GM18511 (cell line): Measurements from ENCODE around the gene DEPDC4.

ENCODE experiments used
- ATAC-seq: cut with Tn5 transposase; IDR thresholded peaks from one replicate; pipeline ENCODE4 v1.9.1; 2021; ENCODE audit warnings: mild to moderate bottlenecking, moderate library complexity; ENCODE audit not compliant: unreplicated experiment

DEPDC4 gene

GRCh38 chr12:100215209-100215608 is 51.7 kb downstream of the DEPDC4 start:
- no peak for ATAC-seq

GRCh38 chr12:100214518-100214917 is 52.4 kb downstream of the DEPDC4 start:
- no peak for ATAC-seq

- no peak for ATAC-seq
Measured at GRCh38 chr12:100213016-100213891, 53.6 kb downstream of the DEPDC4 start.

- no peak for ATAC-seq
Measured at GRCh38 chr12:100211698-100212097, 55.2 kb downstream of the DEPDC4 start.

GRCh38 chr12:100208834-100209233 is 58.0 kb downstream of the DEPDC4 start:
- ATAC-seq = no peak

- ATAC-seq = no peak
Measured at GRCh38 chr12:100207311-100207710, 59.6 kb downstream of the DEPDC4 start.

- ATAC-seq = no peak
Measured at GRCh38 chr12:100201604-100202423, 65.1 kb downstream of the DEPDC4 start.

- peak; percentile 86 for ATAC-seq
Measured at GRCh38 chr12:100200463-100201181, 66.3 kb downstream of the DEPDC4 start, which contains the start of gene ACTR6. TSS of gene ACTR6 (plus strand) at chr12:100200815. CDS start at chr12:100200852, 37 bp downstream.

- peak; percentile 77 for ATAC-seq
Measured at GRCh38 chr12:100199347-100200149, 67.3 kb downstream of the DEPDC4 start.

GRCh38 chr12:100199023-100199346 is 67.9 kb downstream of the DEPDC4 start:
- peak; percentile 6 for ATAC-seq

GRCh38 chr12:100197486-100197885 is 69.4 kb downstream of the DEPDC4 start:
- no peak for ATAC-seq

- no peak for ATAC-seq
Measured at GRCh38 chr12:100193085-100193484, 73.8 kb downstream of the DEPDC4 start.
